ENCODE data around the gene CLPTM1. TPM values are rescaled to one million over a fixed set of nuclear protein-coding genes. Genes with fewer than 3 reads are reported as not detected.
"Not testable (repeated sequence)": the region's sequence is repeated elsewhere in the genome, so short reads cannot be mapped to it uniquely, and the experiment has no call there.

The CLPTM1 gene
- total RNA-seq, 1 donor from 2014 or later = 91.4 TPM

GRCh38 chr19:44961821-44962220 lies 6.6 kb downstream of the CLPTM1 start:
- Mint-ChIP-seq H3K27me3 (ENCODE audit: low read depth) (no peaks in the 10 kb centered on the region), H3K27ac (ENCODE audit: unreplicated experiment) (no peak overlapping the region), H3K9me3 (ENCODE audit: low read depth) (no peaks in the 10 kb centered on the region), H3K4me1 (ENCODE audit: low read depth) (peaks cover 18% of the 10 kb centered on the region), H3K36me3 (ENCODE audit: low read depth) (peaks cover 8% of the 10 kb centered on the region), H3K4me3 (ENCODE audit: unreplicated experiment) (no peak overlapping the region)
- DNase-seq (ENCODE audit: low spot score) = no peak
- TF ChIP-seq, protein P1, sequence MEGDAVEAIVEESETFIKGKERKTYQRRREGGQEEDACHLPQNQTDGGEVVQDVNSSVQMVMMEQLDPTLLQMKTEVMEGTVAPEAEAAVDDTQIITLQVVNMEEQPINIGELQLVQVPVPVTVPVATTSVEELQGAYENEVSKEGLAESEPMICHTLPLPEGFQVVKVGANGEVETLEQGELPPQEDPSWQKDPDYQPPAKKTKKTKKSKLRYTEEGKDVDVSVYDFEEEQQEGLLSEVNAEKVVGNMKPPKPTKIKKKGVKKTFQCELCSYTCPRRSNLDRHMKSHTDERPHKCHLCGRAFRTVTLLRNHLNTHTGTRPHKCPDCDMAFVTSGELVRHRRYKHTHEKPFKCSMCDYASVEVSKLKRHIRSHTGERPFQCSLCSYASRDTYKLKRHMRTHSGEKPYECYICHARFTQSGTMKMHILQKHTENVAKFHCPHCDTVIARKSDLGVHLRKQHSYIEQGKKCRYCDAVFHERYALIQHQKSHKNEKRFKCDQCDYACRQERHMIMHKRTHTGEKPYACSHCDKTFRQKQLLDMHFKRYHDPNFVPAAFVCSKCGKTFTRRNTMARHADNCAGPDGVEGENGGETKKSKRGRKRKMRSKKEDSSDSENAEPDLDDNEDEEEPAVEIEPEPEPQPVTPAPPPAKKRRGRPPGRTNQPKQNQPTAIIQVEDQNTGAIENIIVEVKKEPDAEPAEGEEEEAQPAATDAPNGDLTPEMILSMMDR (IDR thresholded peaks at IDR 0.05) = no peak

GRCh38 chr19:44968118-44968517 lies 12.9 kb downstream of the CLPTM1 start:
- DNase-seq (ENCODE audit: low spot score) = no peak
- Mint-ChIP-seq H3K27ac (ENCODE audit: unreplicated experiment) (no peak overlapping the region), H3K9me3 (ENCODE audit: low read depth) (no peaks in the 10 kb centered on the region), H3K36me3 (ENCODE audit: low read depth) (peaks cover 9% of the 10 kb centered on the region), H3K4me3 (ENCODE audit: unreplicated experiment) (no peak overlapping the region), H3K27me3 (ENCODE audit: low read depth) (no peaks in the 10 kb centered on the region), H3K4me1 (ENCODE audit: low read depth) (no peaks in the 10 kb centered on the region)
- TF ChIP-seq, protein P1 (IDR thresholded peaks at IDR 0.05) = no peak

- no peaks in the 10 kb centered on the region for H3K4me1 Mint-ChIP-seq (ENCODE audit: low read depth)
- no peak for DNase-seq (ENCODE audit: low spot score)
- TF ChIP-seq, protein P1 (IDR thresholded peaks at IDR 0.05) = no peak
- H3K4me3 Mint-ChIP-seq (ENCODE audit: unreplicated experiment) = no peak overlapping the region
- peaks cover 9% of the 10 kb centered on the region for H3K36me3 Mint-ChIP-seq (ENCODE audit: low read depth)
- H3K9me3 Mint-ChIP-seq (ENCODE audit: low read depth) = no peaks in the 10 kb centered on the region
- H3K27me3 Mint-ChIP-seq (ENCODE audit: low read depth) = no peaks in the 10 kb centered on the region
- H3K27ac Mint-ChIP-seq (ENCODE audit: unreplicated experiment) = no peak overlapping the region
Measured at GRCh38 chr19:44968670-44969069, 13.5 kb downstream of the CLPTM1 start.

DNA sequence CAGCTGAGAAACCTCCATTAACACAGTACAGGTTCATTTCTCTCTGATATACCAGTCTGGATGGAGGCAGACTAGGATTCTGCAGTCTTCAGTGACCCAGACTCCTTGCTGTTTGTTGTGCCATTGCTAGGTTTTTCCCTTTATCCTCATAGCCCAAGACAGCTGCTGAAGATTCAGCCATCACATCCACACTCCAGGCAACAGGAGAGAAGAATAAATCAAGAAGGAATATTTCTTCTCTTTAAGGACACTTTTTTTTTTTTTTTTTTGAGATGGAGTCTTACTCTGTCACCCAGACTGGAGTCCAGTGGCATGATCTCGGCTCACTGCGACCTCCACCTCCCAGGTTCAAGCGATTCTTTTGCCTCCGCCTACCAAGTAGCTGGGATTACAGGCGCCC lies 14.3 kb downstream of the CLPTM1 start:
- TF ChIP-seq, protein P1 (IDR thresholded peaks at IDR 0.05) = no peak
- no peak for DNase-seq (ENCODE audit: low spot score)
- Mint-ChIP-seq H3K4me3 (ENCODE audit: unreplicated experiment) (no peak overlapping the region), H3K9me3 (ENCODE audit: low read depth) (no peaks in the 10 kb centered on the region), H3K27me3 (ENCODE audit: low read depth) (no peaks in the 10 kb centered on the region), H3K36me3 (ENCODE audit: low read depth) (peaks cover 13% of the 10 kb centered on the region), H3K27ac (ENCODE audit: unreplicated experiment) (no peak overlapping the region), H3K4me1 (ENCODE audit: low read depth) (no peaks in the 10 kb centered on the region)

DNA sequence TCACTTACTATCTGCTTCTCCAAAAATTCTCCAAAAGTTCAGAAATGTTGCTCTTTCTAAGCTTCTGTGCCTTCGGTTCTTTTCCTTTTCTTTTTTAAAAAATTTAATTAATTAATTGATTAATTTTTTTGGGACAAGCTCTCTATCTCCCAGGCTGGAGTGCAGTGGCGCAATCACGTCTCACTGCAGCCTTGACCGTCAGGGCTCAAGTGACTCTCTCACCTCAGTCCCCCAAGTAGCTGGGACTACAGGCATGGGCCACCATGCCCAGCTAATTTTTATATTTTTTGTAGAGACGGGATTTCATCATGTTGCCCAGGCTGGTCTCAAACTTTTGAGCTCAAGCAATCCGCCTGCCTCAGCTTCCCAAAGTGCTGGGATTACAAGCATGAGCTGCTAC lies 16.3 kb downstream of the CLPTM1 start:
- not testable (repeated sequence) for H3K4me1 Mint-ChIP-seq (ENCODE audit: low read depth); H3K4me3 Mint-ChIP-seq (ENCODE audit: unreplicated experiment); H3K9me3 Mint-ChIP-seq (ENCODE audit: low read depth); DNase-seq (ENCODE audit: low spot score); H3K27ac Mint-ChIP-seq (ENCODE audit: unreplicated experiment); H3K27me3 Mint-ChIP-seq (ENCODE audit: low read depth)
- H3K36me3 Mint-ChIP-seq (ENCODE audit: low read depth) = peaks cover 13% of the 10 kb centered on the region

DNA sequence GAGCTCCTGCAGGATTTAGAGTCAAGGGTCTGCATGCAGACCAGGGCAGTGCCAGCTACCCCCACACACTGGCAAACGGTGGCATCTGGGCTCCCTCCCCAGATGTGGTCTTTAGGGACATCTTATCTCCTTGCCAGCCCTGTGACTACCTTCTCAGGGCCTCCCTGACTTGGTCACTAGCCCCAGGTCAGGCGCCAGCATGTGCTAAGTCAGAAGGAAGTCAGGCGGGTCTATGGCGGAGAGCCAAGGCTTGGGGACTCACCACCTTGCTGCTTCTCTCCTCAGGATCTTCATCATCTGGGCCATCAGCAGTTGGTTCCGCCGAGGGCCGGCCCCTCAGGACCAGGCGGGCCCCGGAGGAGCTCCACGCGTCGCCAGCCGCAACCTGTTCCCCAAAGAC lies 17.6 kb downstream of the CLPTM1 start:
- Mint-ChIP-seq H3K9me3 (ENCODE audit: low read depth) (no peaks in the 10 kb centered on the region), H3K27ac (ENCODE audit: unreplicated experiment) (no peak overlapping the region), H3K36me3 (ENCODE audit: low read depth) (peaks cover 17% of the 10 kb centered on the region), H3K4me3 (ENCODE audit: unreplicated experiment) (no peak overlapping the region), H3K27me3 (ENCODE audit: low read depth) (no peaks in the 10 kb centered on the region), H3K4me1 (ENCODE audit: low read depth) (no peaks in the 10 kb centered on the region)
- DNase-seq (ENCODE audit: low spot score) = no peak
- TF ChIP-seq, protein P1 (IDR thresholded peaks at IDR 0.05) = no peak

Measured in chondrocyte (in vitro differentiated cells).